ENCODE measurements around the gene ADGRA1.

Gene ADGRA1

DNA sequence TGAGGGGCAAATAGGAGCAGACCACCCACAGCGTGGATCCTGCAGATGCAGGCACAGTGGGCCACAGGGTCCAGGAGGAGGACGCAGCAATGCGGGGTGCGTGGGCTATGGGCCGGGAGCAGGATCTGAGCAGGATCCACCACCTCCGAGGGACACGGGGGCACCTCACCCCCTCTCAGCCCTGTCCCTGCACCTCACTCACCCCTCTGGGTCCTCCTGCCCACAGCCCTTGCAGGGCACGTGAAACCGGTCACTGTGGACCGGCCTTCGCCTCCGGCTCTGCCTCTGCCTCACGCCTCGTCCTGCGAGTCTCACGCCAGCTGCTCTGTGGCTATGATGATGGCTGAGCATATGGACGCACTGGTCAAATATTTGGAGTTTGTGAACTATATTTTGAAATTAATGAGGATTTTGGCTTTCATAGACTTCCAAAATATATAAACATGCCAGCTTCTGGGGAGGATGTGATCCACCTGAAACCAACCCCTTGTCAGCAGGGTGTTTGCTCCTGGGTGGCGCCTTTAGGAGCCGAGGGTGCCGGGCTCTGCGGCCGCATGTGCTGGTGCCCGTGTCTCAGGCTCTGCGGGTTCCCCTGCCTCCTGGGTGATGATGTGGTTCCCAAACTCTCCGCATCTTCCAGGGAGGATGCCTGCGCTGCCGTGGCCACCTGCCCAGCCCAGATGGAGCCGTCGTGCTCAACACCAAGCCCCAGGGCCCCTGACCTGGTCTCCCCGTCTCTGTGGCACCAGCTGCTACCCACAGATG lies 11.3 kb upstream of the ADGRA1 start:
- no peak for DNase-seq (ENCODE audit: low spot score)

DNA sequence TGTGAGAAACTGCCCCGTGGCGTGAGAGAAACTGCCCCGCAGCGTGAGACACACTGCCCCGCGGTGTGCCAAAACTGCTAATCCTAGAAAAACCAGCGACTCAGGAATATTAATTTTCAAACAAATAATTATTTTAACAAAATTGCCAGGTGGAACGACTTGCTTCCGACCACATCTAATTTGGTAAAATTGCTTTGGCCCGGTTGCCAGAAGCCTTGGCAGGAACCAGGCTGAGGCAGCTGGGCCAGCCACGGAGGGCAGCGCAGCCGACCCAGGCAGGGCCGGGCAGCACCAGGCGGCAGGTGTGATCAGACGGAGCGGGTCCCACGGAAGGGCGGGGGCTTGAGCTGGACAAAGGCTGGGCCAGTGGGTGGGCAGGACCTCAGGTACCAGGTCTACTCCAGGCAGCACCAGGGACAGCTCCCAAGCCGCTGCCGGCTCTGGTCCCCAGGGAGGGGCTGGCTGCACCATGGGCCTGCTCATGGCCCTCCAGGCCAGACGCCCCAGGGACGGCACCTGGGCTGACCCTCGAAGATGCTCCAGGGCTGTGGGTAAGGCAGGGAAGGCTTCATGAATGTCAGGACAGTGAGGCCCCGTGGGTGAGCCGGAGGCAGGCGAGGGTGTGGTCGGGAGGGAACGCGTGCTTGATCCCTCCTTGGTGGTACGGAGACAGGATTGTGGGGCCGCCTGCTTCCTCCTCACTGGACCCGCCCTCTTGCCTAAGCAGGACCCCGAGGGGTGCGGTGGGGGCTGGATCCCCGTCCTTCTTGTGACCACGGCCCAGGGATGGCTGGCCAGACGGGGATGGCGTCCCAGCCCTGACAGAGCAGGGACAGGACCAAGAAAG lies 7.7 kb upstream of the ADGRA1 start:
- no peak for DNase-seq (ENCODE audit: low spot score)

GRCh38 chr10:133080683-133081040 lies 7.1 kb upstream of the ADGRA1 start:
- DNase-seq (ENCODE audit: low spot score): no peak

DNA sequence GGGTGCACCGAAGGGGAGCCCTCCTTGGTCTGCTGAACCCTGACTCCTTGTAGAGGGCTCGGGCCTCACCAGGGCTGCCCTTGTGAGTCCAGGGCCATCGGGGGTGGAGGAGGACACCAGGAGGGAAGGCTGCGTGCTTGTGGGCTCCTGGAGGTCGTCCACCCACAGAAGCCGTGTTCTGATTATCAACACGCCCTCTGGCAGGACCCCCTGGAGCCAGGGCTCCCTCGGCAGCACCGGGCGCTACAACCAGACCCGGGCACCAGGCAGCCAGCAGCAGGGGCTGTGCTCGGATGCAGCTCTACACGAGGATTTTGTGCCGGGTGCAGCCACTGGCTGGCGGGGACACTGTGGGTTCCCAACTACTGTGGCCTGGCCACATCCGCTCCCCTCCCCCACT lies 6.1 kb upstream of the ADGRA1 start:
- no peak for DNase-seq (ENCODE audit: low spot score)

GRCh38 chr10:133082685-133083421 lies 4.9 kb upstream of the ADGRA1 start:
- no peak for DNase-seq (ENCODE audit: low spot score)

DNA sequence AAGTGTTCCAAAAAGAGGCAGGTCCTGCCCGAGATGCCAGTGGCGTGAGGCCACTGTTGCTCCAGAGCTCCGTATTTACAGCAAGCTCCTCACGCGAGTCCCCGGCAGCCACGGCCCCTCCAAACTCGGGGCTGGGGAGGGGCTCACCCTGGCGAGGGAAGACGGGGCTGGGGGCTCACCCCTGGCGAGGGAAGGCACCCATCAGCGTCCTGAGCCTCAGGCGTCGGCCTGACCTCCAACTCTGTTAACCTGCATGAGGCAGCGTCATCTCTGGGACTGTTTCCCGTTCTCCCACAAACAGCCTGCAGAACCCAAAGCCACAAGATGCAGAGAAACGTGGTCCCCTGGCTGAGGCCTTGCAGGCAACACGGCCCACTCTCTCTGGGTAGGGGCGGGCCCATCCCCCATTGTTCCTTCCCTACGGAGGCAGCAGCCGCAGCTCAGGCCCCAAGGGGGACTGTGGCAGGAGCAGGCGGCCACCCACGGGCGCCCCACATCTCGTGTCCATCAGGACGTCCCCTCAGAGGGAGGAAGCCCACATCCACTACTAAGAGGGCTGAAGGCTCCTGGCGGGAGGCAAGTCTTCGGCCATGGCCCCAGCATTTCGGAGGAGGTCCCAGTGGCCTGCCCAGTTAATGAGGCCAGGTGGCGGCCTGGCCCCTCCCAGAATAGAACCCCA lies 4.2 kb upstream of the ADGRA1 start:
- no peak for DNase-seq (ENCODE audit: low spot score)

DNA sequence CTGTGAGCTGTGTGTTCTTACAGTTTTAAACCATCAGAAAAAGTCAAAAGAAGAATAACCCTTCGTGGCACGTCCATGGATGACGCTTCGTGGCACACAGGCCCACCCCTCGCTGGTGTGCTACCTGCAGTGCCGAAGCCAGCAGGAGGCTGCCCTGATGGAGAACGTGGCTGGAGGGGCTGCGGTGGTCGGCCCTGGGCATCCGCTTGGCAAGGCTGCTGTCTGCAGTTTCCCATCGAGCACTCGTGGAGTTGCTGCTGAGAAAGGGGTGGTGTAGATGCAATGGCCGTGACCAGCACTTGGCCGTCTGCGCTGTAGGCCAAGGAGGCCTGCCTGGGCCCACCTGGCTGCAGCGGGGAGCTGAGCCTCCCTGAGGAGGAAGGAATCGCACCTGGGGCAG lies 3.2 kb upstream of the ADGRA1 start:
- DNase-seq (ENCODE audit: low spot score): no peak

GRCh38 chr10:133085251-133086125 lies 2.2 kb upstream of the ADGRA1 start:
- no peak for DNase-seq (ENCODE audit: low spot score)

GRCh38 chr10:133086247-133086646 lies 1.5 kb upstream of the ADGRA1 start:
- DNase-seq (ENCODE audit: low spot score): no peak

DNA sequence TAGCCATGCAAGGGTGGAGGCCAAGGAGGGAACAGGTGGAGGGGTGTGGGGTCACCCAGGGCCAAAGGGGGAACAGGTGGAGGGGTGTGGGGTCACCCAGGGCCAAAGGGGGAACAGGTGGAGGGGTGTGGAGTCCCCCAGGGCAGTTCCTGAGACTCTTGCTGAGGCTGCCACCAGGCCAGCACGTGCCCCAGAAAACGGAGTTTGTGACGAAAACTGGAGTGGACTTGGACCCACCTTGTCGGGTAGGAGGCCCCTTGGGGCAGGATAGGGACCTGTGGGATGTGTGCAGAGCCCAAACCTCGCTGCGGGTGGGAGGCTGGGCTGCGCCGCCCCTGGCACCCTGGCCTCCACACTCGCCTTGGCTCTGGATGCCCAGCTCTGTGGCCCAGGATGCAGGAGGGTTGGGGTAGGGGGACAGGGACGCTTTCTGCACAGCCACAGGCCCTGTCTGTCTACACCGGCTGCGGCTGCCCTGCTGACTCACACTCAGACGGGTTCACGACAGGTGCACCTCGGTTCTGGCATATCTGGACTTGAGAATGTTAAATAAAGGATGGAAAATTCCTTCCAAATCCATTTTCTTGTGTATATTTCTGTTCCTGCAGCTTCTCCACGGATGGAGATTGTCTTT lies 562 bp upstream of the ADGRA1 start:
- DNase-seq (ENCODE audit: low spot score): no peak

GRCh38 chr10:133088179-133088955 lies 643 bp downstream of the ADGRA1 start:
- no peak for DNase-seq (ENCODE audit: low spot score)

- peak; percentile 95 for DNase-seq (ENCODE audit: low spot score)
Observed at GRCh38 chr10:133088956-133089800, 1.5 kb downstream of the ADGRA1 start.

DNA sequence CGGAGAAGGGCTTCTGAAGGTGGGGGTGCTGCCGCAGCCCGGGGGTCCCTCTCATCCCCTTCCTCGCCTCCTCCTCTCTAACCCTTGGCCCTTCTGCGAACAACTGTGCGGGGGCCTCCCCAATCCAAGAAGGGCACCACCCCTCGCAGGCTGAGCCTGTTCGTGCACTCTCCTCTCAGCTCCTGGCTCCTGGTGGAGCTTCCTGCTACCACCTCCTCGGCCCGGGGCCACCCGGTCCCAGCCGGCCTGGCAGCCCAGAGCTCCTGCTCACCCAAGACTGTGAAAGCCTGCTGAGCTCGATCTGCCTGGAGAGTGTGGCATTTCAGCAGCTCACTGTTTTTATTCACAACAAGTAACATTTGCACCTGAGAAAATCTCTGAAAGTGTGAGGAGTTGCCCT lies 2.4 kb downstream of the ADGRA1 start:
- no peak for DNase-seq (ENCODE audit: low spot score)

DNA sequence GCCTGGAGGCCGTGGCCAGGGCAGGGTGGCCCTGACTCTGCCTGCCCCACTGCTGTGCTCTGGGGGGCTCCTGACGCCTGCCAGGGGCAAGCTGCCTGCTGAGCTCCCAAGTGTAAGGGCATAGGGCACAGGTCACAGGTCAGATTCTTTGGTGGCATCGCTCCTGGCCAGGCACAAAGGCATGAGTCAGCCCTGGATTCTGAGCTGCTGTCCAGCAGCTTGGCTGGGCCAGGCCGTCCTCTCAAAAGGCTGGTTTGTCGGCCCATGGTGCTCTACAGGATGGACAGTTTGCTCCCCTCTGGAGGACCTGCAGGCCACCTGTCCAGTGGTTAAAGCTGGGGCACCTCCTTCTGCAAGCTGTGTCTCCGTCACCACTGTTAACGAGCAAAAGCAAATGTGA lies 2.9 kb downstream of the ADGRA1 start:
- no peak for DNase-seq (ENCODE audit: low spot score)

GRCh38 chr10:133091316-133091715 lies 3.6 kb downstream of the ADGRA1 start:
- DNase-seq (ENCODE audit: low spot score): peak; percentile 24

DNA sequence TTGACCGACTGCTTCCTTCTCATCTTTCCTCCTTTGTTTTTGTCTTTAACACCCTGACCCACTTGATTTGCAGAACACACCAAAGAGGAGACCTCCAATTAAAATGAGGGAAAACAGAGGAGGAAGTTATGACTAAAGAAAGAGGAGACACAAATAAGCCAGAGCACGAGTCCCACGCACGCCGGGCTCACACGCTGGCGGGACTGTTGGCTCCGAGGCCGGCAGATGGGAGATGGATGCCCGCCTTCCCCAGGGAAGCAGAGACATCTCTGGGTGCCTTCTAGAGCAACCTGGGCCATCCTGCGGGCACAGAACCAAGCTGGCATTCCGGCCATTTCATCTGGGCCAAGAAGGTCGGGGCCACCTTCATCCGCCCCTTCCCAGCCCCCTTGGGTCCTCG lies 5.6 kb downstream of the ADGRA1 start:
- DNase-seq (ENCODE audit: low spot score): no peak

DNA sequence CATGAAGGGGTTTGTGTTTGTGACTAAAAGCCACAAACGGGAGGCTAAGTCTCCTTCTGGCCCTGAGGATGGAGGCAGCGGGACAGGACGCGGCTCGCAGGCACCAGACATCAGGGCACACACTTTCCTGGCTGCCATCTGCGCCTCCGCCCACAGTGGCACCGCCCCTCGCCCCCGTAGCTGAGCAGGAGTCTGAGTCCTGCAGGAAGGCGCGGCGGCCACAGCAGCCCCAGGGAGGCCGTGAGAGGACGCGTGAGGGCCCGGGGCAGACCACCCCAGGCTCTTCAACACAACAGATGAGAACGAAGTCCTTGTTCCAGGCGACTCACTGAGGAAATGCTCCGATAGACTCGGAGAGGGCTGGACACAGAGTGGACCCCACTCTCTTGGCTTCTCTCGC lies 6.6 kb downstream of the ADGRA1 start:
- no peak for DNase-seq (ENCODE audit: low spot score)

- no peak for DNase-seq (ENCODE audit: low spot score)
Observed at GRCh38 chr10:133094866-133095265, 7.1 kb downstream of the ADGRA1 start.

GRCh38 chr10:133095586-133095985 lies 7.9 kb downstream of the ADGRA1 start:
- DNase-seq (ENCODE audit: low spot score): no peak
